ENCODE measurements around the gene HSPA12A.

DNA sequence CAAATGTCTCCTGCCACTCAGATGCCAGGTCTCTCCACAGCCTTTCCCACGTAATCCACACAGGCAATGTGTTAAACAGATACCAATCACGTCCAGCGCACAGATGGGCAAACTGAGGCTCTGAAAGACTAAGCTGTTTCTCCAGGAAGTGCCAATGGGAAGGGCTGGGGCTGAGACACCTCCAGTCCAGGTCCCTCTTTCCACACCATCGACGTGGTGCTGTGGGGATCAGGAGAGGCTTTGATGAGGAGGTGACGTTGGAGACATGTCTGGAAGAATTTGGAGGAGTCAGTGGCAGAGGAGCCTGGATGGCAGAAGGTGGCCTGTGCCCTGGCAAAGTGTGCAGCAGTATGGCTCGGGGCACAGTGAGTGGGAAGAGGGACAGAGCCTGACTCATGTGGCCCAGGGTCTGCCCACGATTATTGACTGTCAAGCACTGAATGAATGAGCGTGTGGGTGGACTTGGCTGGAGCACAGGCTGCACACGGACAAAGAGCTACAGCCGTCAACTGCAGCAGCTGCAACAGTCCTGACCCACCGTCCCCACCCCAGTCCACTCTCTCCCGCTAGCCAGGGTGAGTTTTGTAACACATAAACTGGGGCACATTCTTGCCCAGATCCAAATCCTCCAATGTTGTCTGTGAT is 40.8 kb upstream of the HSPA12A start:
- no peak for TF ChIP-seq GATA2 (IDR thresholded peaks at IDR 0.05; ENCODE audit: low read depth, low read length)
- no peak for TF ChIP-seq GATA3 (IDR thresholded peaks at IDR 0.05; ENCODE audit: low read depth, low read length)

Data from SH-SY5Y (cell line).